Gastroesophageal sphincter (tissue), 3 donors: Measurements from ENCODE around the gene SH3PXD2A.

Experiments used
- EP300 ChIP-seq: sonication (generic); formaldehyde crosslinking; IDR thresholded peaks from one replicate; pipeline ENCODE4 v1.6.1; 2017; ENCODE audit warnings: antibody characterized with exemption, mild to moderate bottlenecking
- POLR2A ChIP-seq, 2 donors: fragments of 450-650 bp; IDR thresholded peaks; one replicate each; pipeline ENCODE4 v1.6.1; 2017; ENCODE audit warnings: antibody characterized with exemption in 2 of 2, mild to moderate bottlenecking in 2 of 2, moderate library complexity in 1 of 2
- POLR2AphosphoS5 ChIP-seq: sonication (generic); formaldehyde crosslinking; IDR thresholded peaks from one replicate; pipeline ENCODE4 v1.6.1; 2017; ENCODE audit warnings: antibody characterized with exemption
- TF ChIP-seq, protein P1 (sequence below), 4 experiments: fragments of 200-600 bp in 2 of 4; fragments of 450-650 bp in 2 of 4; sonication (generic) in 1 of 4; IDR thresholded peaks; one replicate each; pipeline ENCODE4 v1.5.1; 2017 to 2019; ENCODE audit warnings: antibody characterized with exemption in 4 of 4, mild to moderate bottlenecking in 2 of 4, moderate library complexity in 2 of 4

DNA sequence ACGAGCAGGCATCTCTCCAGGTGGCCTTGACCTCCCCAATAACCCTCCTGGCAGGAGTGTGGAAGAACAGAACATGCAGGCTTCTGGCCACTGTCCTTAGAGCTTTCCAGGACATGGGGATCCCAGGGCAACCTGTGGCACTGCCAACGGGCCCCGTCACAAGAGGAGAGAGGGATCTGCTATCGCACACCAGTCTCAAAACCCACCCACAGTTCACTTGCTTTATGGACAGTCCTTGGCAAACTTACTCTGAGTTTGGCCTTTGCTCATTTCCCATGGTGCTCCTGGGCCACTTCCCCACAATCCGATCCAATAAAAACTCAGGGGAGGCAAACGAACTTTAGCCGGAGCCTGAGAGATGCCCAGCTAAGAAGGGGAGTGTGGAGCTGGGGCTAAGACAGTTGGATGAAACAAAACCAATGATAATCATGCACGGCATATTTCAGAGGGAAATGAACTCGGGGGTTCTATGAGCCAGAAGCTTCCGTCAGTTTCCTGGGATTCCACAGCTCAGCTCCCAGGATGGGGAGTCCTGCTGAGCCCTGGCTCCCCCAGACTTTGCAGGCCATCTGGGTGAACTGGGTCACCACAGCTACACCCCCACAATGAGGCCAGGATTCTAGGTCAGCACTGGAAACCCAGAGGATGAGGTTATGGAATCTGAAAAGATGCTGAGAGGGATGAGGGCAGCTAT, 203.4 kb downstream of the SH3PXD2A start:
- TF ChIP-seq, protein P1, sequence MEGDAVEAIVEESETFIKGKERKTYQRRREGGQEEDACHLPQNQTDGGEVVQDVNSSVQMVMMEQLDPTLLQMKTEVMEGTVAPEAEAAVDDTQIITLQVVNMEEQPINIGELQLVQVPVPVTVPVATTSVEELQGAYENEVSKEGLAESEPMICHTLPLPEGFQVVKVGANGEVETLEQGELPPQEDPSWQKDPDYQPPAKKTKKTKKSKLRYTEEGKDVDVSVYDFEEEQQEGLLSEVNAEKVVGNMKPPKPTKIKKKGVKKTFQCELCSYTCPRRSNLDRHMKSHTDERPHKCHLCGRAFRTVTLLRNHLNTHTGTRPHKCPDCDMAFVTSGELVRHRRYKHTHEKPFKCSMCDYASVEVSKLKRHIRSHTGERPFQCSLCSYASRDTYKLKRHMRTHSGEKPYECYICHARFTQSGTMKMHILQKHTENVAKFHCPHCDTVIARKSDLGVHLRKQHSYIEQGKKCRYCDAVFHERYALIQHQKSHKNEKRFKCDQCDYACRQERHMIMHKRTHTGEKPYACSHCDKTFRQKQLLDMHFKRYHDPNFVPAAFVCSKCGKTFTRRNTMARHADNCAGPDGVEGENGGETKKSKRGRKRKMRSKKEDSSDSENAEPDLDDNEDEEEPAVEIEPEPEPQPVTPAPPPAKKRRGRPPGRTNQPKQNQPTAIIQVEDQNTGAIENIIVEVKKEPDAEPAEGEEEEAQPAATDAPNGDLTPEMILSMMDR (IDR thresholded peaks at IDR 0.05), result no peak
- TF ChIP-seq POLR2A (IDR thresholded peaks at IDR 0.05), result no peak
- no peak for TF ChIP-seq POLR2AphosphoS5
- no peak for TF ChIP-seq EP300
